Sigmoid colon (tissue), 7 donors: Measurements from ENCODE around the gene MOB3A. TPM values are rescaled to one million over a fixed set of nuclear protein-coding genes. Genes with fewer than 3 reads are reported as not detected.

ENCODE experiments used
- DNase-seq: peaks from one replicate; pipeline ENCODE4 v3.0.0-alpha.2; 2019
- H3K27ac ChIP-seq, 4 donors: fragments of 200-600 bp; sonication (generic); one replicate each; pipeline ENCODE4 v1.5.1; 2016 to 2019; ENCODE audit warnings: mild to moderate bottlenecking in 1 of 4
- H3K27me3 ChIP-seq, 3 donors: fragments of 200-600 bp; sonication (generic); one replicate each; pipeline ENCODE4 v1.5.1; 2019; ENCODE audit warnings: mild to moderate bottlenecking in 1 of 3
- H3K36me3 ChIP-seq, 4 donors: fragments of 200-600 bp; sonication (generic); one replicate each; pipeline ENCODE4 v1.5.1; 2016 to 2019
- H3K4me1 ChIP-seq, 4 donors: fragments of 200-600 bp; sonication (generic); one replicate each; pipeline ENCODE4 v1.5.1; 2017 to 2019
- H3K4me3 ChIP-seq, 4 donors: fragments of 200-600 bp; sonication (generic); one replicate each; pipeline ENCODE4 v1.5.1; 2017 to 2019; ENCODE audit warnings: mild to moderate bottlenecking in 2 of 4, moderate library complexity in 1 of 4
- H3K9me3 ChIP-seq, 4 donors: fragments of 200-600 bp in 3 of 4; sonication (generic) in 3 of 4; one replicate each; pipeline versions ENCODE4 v1.5.1 to v1.6.1; 2013 to 2019
- CTCF ChIP-seq, 4 experiments: fragments of 450-650 bp in 3 of 4; fragments of 200-600 bp in 1 of 4; IDR thresholded peaks; one replicate each; pipeline ENCODE4 v1.5.1; 2016 to 2019; ENCODE audit warnings: antibody characterized with exemption in 4 of 4, mild to moderate bottlenecking in 3 of 4, moderate library complexity in 2 of 4
- EP300 ChIP-seq, 4 donors: sonication (generic); formaldehyde crosslinking; IDR thresholded peaks; one replicate each; pipeline ENCODE4 v1.6.1; 2017; ENCODE audit warnings: antibody characterized with exemption in 4 of 4
- POLR2A ChIP-seq, 2 donors: fragments of 450-650 bp; IDR thresholded peaks; one replicate each; pipeline ENCODE4 v1.6.1; 2016; ENCODE audit warnings: antibody characterized with exemption in 2 of 2, mild to moderate bottlenecking in 2 of 2, moderate library complexity in 2 of 2
- POLR2AphosphoS5 ChIP-seq, 4 donors: sonication (generic); formaldehyde crosslinking; IDR thresholded peaks; one replicate each; pipeline ENCODE4 v1.6.1; 2017; ENCODE audit warnings: antibody characterized with exemption in 4 of 4
- WGBS, 2 donors: extraction: QIAGEN DNeasy Blood & Tissue Kit; methylation state at CpG; one replicate each; pipeline ENCODE4 v1.1.7; 2013; 5-methylcytosine and 5-hydroxymethylcytosine counted together
- intact Hi-C: fragments of 100-400 bp; cut with DNase I; formaldehyde crosslinking; loops from one replicate; pipeline ENCODE4 v1.15.1; 2023
- polyA plus RNA-seq, 3 donors: library from polyadenylated mRNA; stranded (reverse); fragments of 200-250 nt; gene quantifications; one replicate each; pipeline ENCODE4 v1.2.3, GENCODE V29; 2013
- total RNA-seq, 4 donors: library from RNA; depleted of rRNA; stranded (reverse); fragments of >200 nt; gene quantifications; one replicate each; pipeline ENCODE4 v1.1.0, GENCODE V29; 2016
- donor health status: healthy with polysubstance abuse.
- donor health status: Bipolar disorder and iron deficiency.
- donor health status: healthy.

The MOB3A gene
- total and polyA plus RNA-seq, 7 donors = 14.4 to 65.4 (median 28.6) TPM

- intact Hi-C loops = no loop called here
- TF ChIP-seq EP300 (IDR thresholded peaks at IDR 0.05) (no peak), POLR2A (IDR thresholded peaks at IDR 0.05) (peak in 1 of 2 donors; percentile 33), POLR2AphosphoS5 (IDR thresholded peaks at IDR 0.05) (peak; percentile 66 to 83 (median 77)), CTCF (IDR thresholded peaks at IDR 0.05) (no peak)
- Histone ChIP-seq H3K36me3 (no peaks in the 10 kb centered on the region), H3K4me1 (peaks cover 0 to 67% (median 64%) of the 10 kb centered on the region in 4 donors), H3K4me3 (peak overlapping the region; percentile 29 to 47 (median 44)), H3K27ac (peak overlapping the region; percentile 95 to 100 (median 100)), H3K27me3 (no peaks in the 10 kb centered on the region), H3K9me3 (no peaks in the 10 kb centered on the region)
- peak; percentile 92 for DNase-seq
- 17 to 34% methylated on average over 22 of the region's 22 CpGs for WGBS, 2 donors
These were observed 39.9 kb downstream of the MOB3A start for GRCh38 chr19:2055931-2056836.

- no peaks in the 10 kb centered on the region for H3K9me3 ChIP-seq
- 20 to 62% methylated on average over 8 of the region's 8 CpGs for WGBS, 2 donors
- intact Hi-C loops = no loop called here
- no peaks in the 10 kb centered on the region for H3K27me3 ChIP-seq
- H3K4me1 ChIP-seq = peaks cover 0 to 54% (median 53%) of the 10 kb centered on the region in 4 donors
- no peak overlapping the region for H3K4me3 ChIP-seq
- no peaks in the 10 kb centered on the region for H3K36me3 ChIP-seq
- peak overlapping the region; percentile 59 to 100 (median 100) for H3K27ac ChIP-seq
- no peak for TF ChIP-seq POLR2AphosphoS5 (IDR thresholded peaks at IDR 0.05)
- TF ChIP-seq POLR2A (IDR thresholded peaks at IDR 0.05) = peak in 1 of 2 donors; percentile 21
- no peak for DNase-seq
These were observed 41.4 kb downstream of the MOB3A start for GRCh38 chr19:2054763-2055162.

- H3K36me3 ChIP-seq = peaks cover 0 to 5% (median 0%) of the 10 kb centered on the region in 4 donors
- TF ChIP-seq POLR2AphosphoS5 (IDR thresholded peaks at IDR 0.05) (peak; percentile 15 to 65 (median 54)), EP300 (IDR thresholded peaks at IDR 0.05) (no peak)
- no peaks in the 10 kb centered on the region for H3K27me3 ChIP-seq
- H3K4me3 ChIP-seq = no peak overlapping the region
- H3K9me3 ChIP-seq = no peaks in the 10 kb centered on the region
- WGBS, 2 donors = 60 to 76% methylated on average over 24 of the region's 24 CpGs
- H3K27ac ChIP-seq = peak overlapping the region; percentile 59 to 100 (median 100)
- intact Hi-C loops = no loop called here
- peak; percentile 93 for DNase-seq
- H3K4me1 ChIP-seq = peaks cover 0 to 53% (median 52%) of the 10 kb centered on the region in 4 donors
These were observed 42.3 kb downstream of the MOB3A start for GRCh38 chr19:2053601-2054389.

- Histone ChIP-seq H3K9me3 (no peaks in the 10 kb centered on the region), H3K36me3 (peaks cover 0 to 8% (median under 1%) of the 10 kb centered on the region in 4 donors), H3K27me3 (no peaks in the 10 kb centered on the region), H3K4me1 (peaks cover 0 to 64% (median 61%) of the 10 kb centered on the region in 4 donors), H3K4me3 (peak overlapping the region; percentile 19 to 100 (median 80)), H3K27ac (peak overlapping the region; percentile 91 to 99 (median 96))
- no peak for TF ChIP-seq POLR2A (IDR thresholded peaks at IDR 0.05)
- WGBS, 2 donors = 17 to 32% methylated on average over 18 of the region's 18 CpGs
- intact Hi-C loops = no loop called here
- DNase-seq = peak; percentile 92
These were observed 44.1 kb downstream of the MOB3A start for GRCh38 chr19:2051773-2052704.

- Histone ChIP-seq H3K9me3 (no peaks in the 10 kb centered on the region), H3K27me3 (no peaks in the 10 kb centered on the region), H3K4me1 (peaks cover 0 to 64% (median 61%) of the 10 kb centered on the region in 4 donors), H3K36me3 (peaks cover 5 to 15% (median 9%) of the 10 kb centered on the region in 4 donors), H3K4me3 (peak within 1 kb of the TSS; percentile 76 to 100 (median 89)), H3K27ac (peak within 1 kb of the TSS; percentile 91 to 99 (median 96))
- intact Hi-C loops = no loop called here
- 2% methylated on average over 93 of the region's 93 CpGs for WGBS, 2 donors
- DNase-seq = peak; percentile 96
- TF ChIP-seq POLR2A (IDR thresholded peaks at IDR 0.05) (peak; percentile 9 to 41), EP300 (IDR thresholded peaks at IDR 0.05) (no peak), POLR2AphosphoS5 (IDR thresholded peaks at IDR 0.05) (peak; percentile 92 to 99 (median 99)), CTCF (IDR thresholded peaks at IDR 0.05) (peak in 2 of 4 experiments; percentile 26 to 31)
These were observed 44.9 kb downstream of the MOB3A start, which contains the start of gene MKNK2 for GRCh38 chr19:2050991-2051772. MKNK2 (minus strand) TSS chr19:2051244; CDS start chr19:2050851, 393 bp downstream.
